ENCODE data around the gene SORCS1.

- TF ChIP-seq CTCF (IDR thresholded peaks at IDR 0.05) (no peak), EZH2 (IDR thresholded peaks at IDR 0.05; ENCODE audit: borderline replicate concordance, insufficient read depth, low read depth, low read length, poor library complexity, severe bottlenecking) (no peak)
Observed at GRCh38 chr10:106548832-106549231, 615.7 kb downstream of the SORCS1 start.
